Right ventricle myocardium superior (tissue), 1 donor: ENCODE data around the gene BDH2. TPM values are rescaled to one million over a fixed set of nuclear protein-coding genes. Genes with fewer than 3 reads are reported as not detected.

Experiments used
- ATAC-seq: fragments of 200-7000 bp; cut with Tn5 transposase; one replicate; pipeline ENCODE4 v1.9.1; 2020; ENCODE audit warnings: mild to moderate bottlenecking; ENCODE audit not compliant: poor library complexity
- DNase-seq: peaks from one replicate; pipeline ENCODE4 v3.0.0-alpha.2; 2020
- intact Hi-C: fragments of 100-400 bp; cut with DNase I; formaldehyde crosslinking; loops from one replicate; pipeline ENCODE4 v1.11.2; 2022
- total RNA-seq: library from RNA; stranded (reverse); fragmentation: NEBNext Ultra II Directional; extraction: Animal tissue kit (Norgen Biotek cat#: 25700); gene quantifications from one replicate; pipeline ENCODE4 v1.2.1, GENCODE V29; 2021
- donor health status: DM: no; HTN: yes; CAD: no; lungs with severe emphysema.

BDH2 gene
- total RNA-seq, 1 donor from 2014 or later = 20.1 TPM

DNA sequence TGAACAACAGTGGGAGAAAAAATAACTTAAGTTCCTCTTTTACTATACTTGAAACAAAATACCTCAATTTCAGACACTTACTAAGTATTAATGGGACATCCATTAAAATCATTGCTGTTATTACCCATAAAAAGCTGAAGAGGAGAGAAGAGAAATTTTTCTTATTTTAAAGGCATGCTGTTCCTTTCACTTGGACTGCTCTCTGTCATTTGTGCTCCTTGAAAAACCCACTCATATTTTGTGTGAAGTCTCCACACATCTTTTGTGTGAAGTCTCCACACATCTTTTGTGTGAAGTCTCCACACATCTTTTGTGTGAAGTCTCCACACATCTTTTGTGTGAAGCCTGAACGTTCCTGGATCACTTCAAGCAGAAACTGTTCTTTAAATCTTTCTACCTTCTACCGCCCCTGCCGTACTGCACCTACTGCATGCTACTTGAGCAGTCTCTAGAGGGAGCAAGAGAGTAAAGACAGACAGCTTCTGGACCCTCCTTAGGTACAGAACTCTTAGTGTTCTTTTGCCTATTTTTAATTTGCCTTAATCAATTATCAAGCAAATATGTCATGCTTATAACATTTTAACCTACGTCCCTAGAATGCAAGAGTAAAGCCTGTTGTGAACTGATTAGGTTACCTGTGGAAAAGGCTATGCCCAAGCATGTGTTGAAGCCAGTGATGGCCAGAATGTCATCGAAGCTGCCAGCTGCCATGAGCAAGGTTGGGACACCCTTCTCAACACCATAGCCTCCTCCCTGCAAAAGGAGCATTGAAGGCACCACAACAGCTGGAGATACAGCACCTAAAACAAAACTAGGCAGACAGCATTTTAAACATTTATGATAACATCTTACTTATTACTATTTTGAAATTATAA lies 53.0 kb downstream of the BDH2 start:
- no peak for DNase-seq
- intact Hi-C loops = no loop called here

DNA sequence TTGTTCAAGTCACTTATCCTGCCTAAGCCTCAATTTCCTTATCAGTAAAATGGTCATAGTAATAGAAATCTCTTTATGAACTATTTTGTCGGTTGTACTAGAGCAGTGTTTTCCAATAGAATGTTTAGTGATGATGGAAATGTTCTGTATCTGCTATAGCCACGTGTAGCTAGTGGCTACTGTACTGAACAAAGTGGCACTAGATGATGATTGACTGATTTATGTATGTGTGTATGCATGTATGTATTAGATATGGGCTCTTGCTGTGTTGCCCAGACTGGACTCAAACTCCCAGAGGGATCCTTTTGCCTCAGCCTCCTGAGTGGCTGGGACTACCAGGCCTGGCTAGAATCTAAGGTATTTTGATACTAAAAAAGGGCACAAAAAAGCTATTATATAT lies 55.5 kb downstream of the BDH2 start:
- ATAC-seq (no peak), DNase-seq (no peak)
- intact Hi-C loops = no loop called here

More for the DNA sequence above, 53.0 kb downstream of the BDH2 start:
- peak; percentile 81 for ATAC-seq

GRCh38 chr4:103036169-103036568 lies 63.5 kb downstream of the BDH2 start:
- ATAC-seq = peak; percentile 78
- intact Hi-C loops = no loop called here
- DNase-seq = no peak

DNA sequence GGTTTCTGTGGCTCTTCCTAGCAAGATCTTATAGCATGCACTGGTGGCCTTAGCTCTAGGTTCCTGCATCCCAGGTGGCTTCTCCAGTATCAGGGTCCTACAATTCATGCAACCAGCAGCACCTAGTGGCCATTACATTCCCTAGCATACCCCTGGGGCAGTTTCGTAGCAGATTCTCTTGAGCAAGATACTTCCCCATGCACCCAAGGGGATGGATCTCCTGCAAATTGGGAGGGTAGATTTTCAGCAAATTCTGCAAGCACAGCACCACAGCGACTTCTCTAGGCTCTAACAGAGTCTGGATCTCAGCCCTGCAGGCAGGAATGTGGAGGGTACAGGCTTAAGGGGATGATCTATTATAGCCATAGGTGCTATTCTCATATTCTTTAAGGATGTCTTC lies 67.1 kb downstream of the BDH2 start:
- no peak for DNase-seq
- intact Hi-C loops = no loop called here
- no peak for ATAC-seq

- ATAC-seq (no peak), DNase-seq (no peak)
- intact Hi-C loops = no loop called here
These were observed 68.8 kb downstream of the BDH2 start for GRCh38 chr4:103030791-103031190.

- no peak for DNase-seq
- no peak for ATAC-seq
- intact Hi-C loops = no loop called here
These were observed 70.3 kb downstream of the BDH2 start for GRCh38 chr4:103029300-103029699.

Other genes with a start within 250 kb of the BDH2 start
- 14.1 TPM for gene CISD2, start 230.8 kb downstream of the BDH2 start, total RNA-seq
- 0.65 TPM for gene SLC9B1, start 80.1 kb downstream of the BDH2 start, total RNA-seq
- 2.4 TPM for gene SLC9B2, start 23.1 kb downstream of the BDH2 start, total RNA-seq
- 0.40 TPM for gene CENPE, start 98.5 kb upstream of the BDH2 start, total RNA-seq